ENCODE measurements around the gene CIBAR2.

The CIBAR2 gene

GRCh38 chr16:85112364-85112763, at the start of gene CIBAR2:
CIBAR2 (minus strand) TSS chr16:85112472; CDS start chr16:85112352, 120 bp downstream.
- no peak for DNase-seq (ENCODE audit: extremely low read depth, insufficient read length)
- Histone ChIP-seq H3K4me3 (replicated peaks; ENCODE audit: low read depth, low read length) (no peak within 1 kb of the TSS), H3K27me3 (replicated peaks; ENCODE audit: control insufficient read depth, insufficient read depth, low read length) (no peaks in the 10 kb centered on the region), H3K36me3 (ENCODE audit: control insufficient read depth, insufficient read depth, low read length) (no peaks in the 10 kb centered on the region)
- TF ChIP-seq, protein P1, sequence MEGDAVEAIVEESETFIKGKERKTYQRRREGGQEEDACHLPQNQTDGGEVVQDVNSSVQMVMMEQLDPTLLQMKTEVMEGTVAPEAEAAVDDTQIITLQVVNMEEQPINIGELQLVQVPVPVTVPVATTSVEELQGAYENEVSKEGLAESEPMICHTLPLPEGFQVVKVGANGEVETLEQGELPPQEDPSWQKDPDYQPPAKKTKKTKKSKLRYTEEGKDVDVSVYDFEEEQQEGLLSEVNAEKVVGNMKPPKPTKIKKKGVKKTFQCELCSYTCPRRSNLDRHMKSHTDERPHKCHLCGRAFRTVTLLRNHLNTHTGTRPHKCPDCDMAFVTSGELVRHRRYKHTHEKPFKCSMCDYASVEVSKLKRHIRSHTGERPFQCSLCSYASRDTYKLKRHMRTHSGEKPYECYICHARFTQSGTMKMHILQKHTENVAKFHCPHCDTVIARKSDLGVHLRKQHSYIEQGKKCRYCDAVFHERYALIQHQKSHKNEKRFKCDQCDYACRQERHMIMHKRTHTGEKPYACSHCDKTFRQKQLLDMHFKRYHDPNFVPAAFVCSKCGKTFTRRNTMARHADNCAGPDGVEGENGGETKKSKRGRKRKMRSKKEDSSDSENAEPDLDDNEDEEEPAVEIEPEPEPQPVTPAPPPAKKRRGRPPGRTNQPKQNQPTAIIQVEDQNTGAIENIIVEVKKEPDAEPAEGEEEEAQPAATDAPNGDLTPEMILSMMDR (IDR thresholded peaks at IDR 0.05; ENCODE audit: insufficient read depth, low read length, poor library complexity, severe bottlenecking) = no peak

- Histone ChIP-seq H3K27me3 (replicated peaks; ENCODE audit: control insufficient read depth, insufficient read depth, low read length) (no peaks in the 10 kb centered on the region), H3K4me3 (replicated peaks; ENCODE audit: low read depth, low read length) (no peak overlapping the region), H3K36me3 (ENCODE audit: control insufficient read depth, insufficient read depth, low read length) (no peaks in the 10 kb centered on the region)
- no peak for DNase-seq (ENCODE audit: extremely low read depth, insufficient read length)
- TF ChIP-seq, protein P1 (IDR thresholded peaks at IDR 0.05; ENCODE audit: insufficient read depth, low read length, poor library complexity, severe bottlenecking) = no peak
Measured at GRCh38 chr16:85159179-85159980, 47.1 kb upstream of the CIBAR2 start.

- H3K36me3 ChIP-seq (ENCODE audit: control insufficient read depth, insufficient read depth, low read length) = no peaks in the 10 kb centered on the region
- no peak for DNase-seq (ENCODE audit: extremely low read depth, insufficient read length)
- TF ChIP-seq, protein P1 (IDR thresholded peaks at IDR 0.05; ENCODE audit: insufficient read depth, low read length, poor library complexity, severe bottlenecking) = no peak
- H3K27me3 ChIP-seq (replicated peaks; ENCODE audit: control insufficient read depth, insufficient read depth, low read length) = no peaks in the 10 kb centered on the region
- no peak overlapping the region for H3K4me3 ChIP-seq (replicated peaks; ENCODE audit: low read depth, low read length)
Measured at GRCh38 chr16:85158743-85159178, 46.5 kb upstream of the CIBAR2 start.

- TF ChIP-seq, protein P1 (IDR thresholded peaks at IDR 0.05; ENCODE audit: insufficient read depth, low read length, poor library complexity, severe bottlenecking) = no peak
- peak overlapping the region; percentile 34 for H3K4me3 ChIP-seq (replicated peaks; ENCODE audit: low read depth, low read length)
- no peaks in the 10 kb centered on the region for H3K27me3 ChIP-seq (replicated peaks; ENCODE audit: control insufficient read depth, insufficient read depth, low read length)
- DNase-seq (ENCODE audit: extremely low read depth, insufficient read length) = no peak
- H3K36me3 ChIP-seq (ENCODE audit: control insufficient read depth, insufficient read depth, low read length) = no peaks in the 10 kb centered on the region
Measured at GRCh38 chr16:85157813-85158742, 45.8 kb upstream of the CIBAR2 start.

DNA sequence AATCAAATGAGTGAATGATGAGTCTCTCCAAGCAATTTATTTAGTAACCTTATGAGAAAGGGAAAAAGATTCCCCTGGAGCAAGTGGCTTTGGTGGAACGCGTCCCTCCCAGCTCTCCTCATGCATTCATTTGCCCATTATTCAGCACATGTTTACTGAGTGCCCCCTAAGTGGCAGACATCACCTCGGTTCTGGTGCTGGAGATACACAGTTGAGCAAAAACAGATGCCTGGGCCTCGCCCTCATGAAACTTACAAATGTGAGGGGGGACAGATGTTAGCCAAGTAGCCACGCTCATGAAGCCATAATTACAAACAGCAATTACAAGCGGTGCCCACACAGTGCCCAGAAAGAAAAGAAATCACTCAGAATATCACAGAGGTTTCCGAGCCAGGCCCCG, 45.1 kb upstream of the CIBAR2 start:
- TF ChIP-seq, protein P1 (IDR thresholded peaks at IDR 0.05; ENCODE audit: insufficient read depth, low read length, poor library complexity, severe bottlenecking) = no peak
- H3K36me3 ChIP-seq (ENCODE audit: control insufficient read depth, insufficient read depth, low read length) = no peaks in the 10 kb centered on the region
- DNase-seq (ENCODE audit: extremely low read depth, insufficient read length) = no peak
- peak overlapping the region; percentile 34 for H3K4me3 ChIP-seq (replicated peaks; ENCODE audit: low read depth, low read length)
- no peaks in the 10 kb centered on the region for H3K27me3 ChIP-seq (replicated peaks; ENCODE audit: control insufficient read depth, insufficient read depth, low read length)

All from GM06990 (cell line).